HG02588 (cell line): ENCODE results near the gene SLC35F4.

ENCODE experiments used
- ATAC-seq: cut with Tn5 transposase; IDR thresholded peaks from one replicate; pipeline ENCODE4 v1.9.1; 2021; ENCODE audit warnings: mild to moderate bottlenecking, moderate library complexity; ENCODE audit not compliant: unreplicated experiment

Gene SLC35F4

GRCh38 chr14:57549765-57550420 lies 316.0 kb downstream of the SLC35F4 start:
- ATAC-seq, result peak; percentile 49

GRCh38 chr14:57549016-57549564 lies 316.8 kb downstream of the SLC35F4 start:
- ATAC-seq, result no peak

GRCh38 chr14:57547131-57547530 lies 318.8 kb downstream of the SLC35F4 start:
- no peak for ATAC-seq

- peak; percentile 50 for ATAC-seq
These were observed 332.7 kb downstream of the SLC35F4 start for GRCh38 chr14:57533214-57533613.

GRCh38 chr14:57530571-57530970 lies 335.3 kb downstream of the SLC35F4 start:
- no peak for ATAC-seq

GRCh38 chr14:57526942-57527341 lies 338.9 kb downstream of the SLC35F4 start:
- no peak for ATAC-seq

- ATAC-seq, result no peak
These were observed 346.8 kb downstream of the SLC35F4 start for GRCh38 chr14:57519043-57519442.
